DND-41 (cell line): ENCODE measurements around the gene SCEL.
"Not testable (repeated sequence)": the region's sequence is repeated elsewhere in the genome, so short reads cannot be mapped to it uniquely, and the experiment has no call there.

Experiments
- ATAC-seq: fragments of 200-7000 bp; cut with Tn5 transposase; 3 replicates; pipeline ENCODE4 v1.9.1; 2021; ENCODE audit warnings: low read depth; ENCODE audit not compliant: insufficient read depth
- DNase-seq: peaks from one replicate; pipeline ENCODE4 v3.0.0-alpha.2; 2020
- H2AFZ ChIP-seq: 2 replicates; pipeline ENCODE4 v1.6.0; 2012; ENCODE audit warnings: low read depth, low read length
- H3K27ac ChIP-seq: 2 replicates; pipeline ENCODE4 v1.5.1; 2012; ENCODE audit warnings: low read length, inconsistent platforms
- H3K27me3 ChIP-seq: fragments of 200-600 bp; sonication (generic); 2 replicates; pipeline ENCODE4 v1.6.0; 2012; ENCODE audit warnings: low read length, mild to moderate bottlenecking, inconsistent platforms; ENCODE audit not compliant: insufficient read depth, poor library complexity
- H3K36me3 ChIP-seq: 2 replicates; pipeline ENCODE4 v1.5.1; 2012; ENCODE audit warnings: low read length, inconsistent platforms; ENCODE audit not compliant: insufficient read depth
- H3K4me1 ChIP-seq: 2 replicates; pipeline ENCODE4 v1.5.1; 2012; ENCODE audit warnings: mild to moderate bottlenecking, low read length; ENCODE audit not compliant: insufficient read depth
- H3K4me2 ChIP-seq: 2 replicates; pipeline ENCODE4 v1.6.0; 2012; ENCODE audit warnings: mild to moderate bottlenecking, moderate library complexity, low read length, inconsistent platforms; ENCODE audit not compliant: insufficient read depth
- H3K4me3 ChIP-seq, 2 experiments: fragments of 200-600 bp in 1 of 2; shearing (Covaris generic) in 1 of 2; 2 replicates each; pipeline ENCODE4 v1.5.1; 2012 to 2016; ENCODE audit warnings: inconsistent platforms in 2 of 2, low read length in 2 of 2, mild to moderate bottlenecking in 2 of 2, low read depth in 1 of 2, moderate library complexity in 1 of 2
- H3K79me2 ChIP-seq: 2 replicates; pipeline ENCODE4 v1.6.0; 2012; ENCODE audit warnings: low read length, inconsistent platforms; ENCODE audit not compliant: insufficient read depth
- H3K9ac ChIP-seq: 2 replicates; pipeline ENCODE4 v1.6.0; 2012; ENCODE audit warnings: low read depth, mild to moderate bottlenecking, inconsistent platforms, low read length, moderate library complexity
- H3K9me3 ChIP-seq: 2 replicates; pipeline ENCODE4 v1.5.1; 2012; ENCODE audit warnings: low read length, moderate library complexity, mild to moderate bottlenecking, inconsistent platforms; ENCODE audit not compliant: insufficient read depth, severe bottlenecking
- H4K20me1 ChIP-seq: 2 replicates; pipeline ENCODE4 v1.6.0; 2012; ENCODE audit warnings: low read length; ENCODE audit not compliant: insufficient read depth
- CTCF ChIP-seq: IDR thresholded peaks from 2 replicates; pipeline ENCODE4 v1.5.1; 2012; ENCODE audit warnings: borderline replicate concordance, low read length, moderate library complexity, mild to moderate bottlenecking; ENCODE audit not compliant: poor library complexity, severe bottlenecking; ENCODE audit errors: extremely low read depth
- EZH2 ChIP-seq: IDR thresholded peaks from 3 replicates; pipeline ENCODE4 v1.6.1; 2012; ENCODE audit warnings: borderline replicate concordance, low read depth, mild to moderate bottlenecking, moderate library complexity, low read length, inconsistent platforms; ENCODE audit not compliant: severe bottlenecking

SCEL gene

GRCh38 chr13:77518266-77518665 is 17.2 kb upstream of the SCEL start:
- DNase-seq (no peak), ATAC-seq (no peak)
- Histone ChIP-seq H4K20me1 (no peaks in the 10 kb centered on the region), H3K9ac (no peak overlapping the region), H3K79me2 (no peaks in the 10 kb centered on the region), H2AFZ (no peak overlapping the region), H3K4me3 (no peak overlapping the region), H3K9me3 (no peaks in the 10 kb centered on the region), H3K4me1 (no peaks in the 10 kb centered on the region), H3K36me3 (no peaks in the 10 kb centered on the region), H3K27ac (no peak overlapping the region), H3K4me2 (no peak overlapping the region), H3K27me3 (peaks cover 3% of the 10 kb centered on the region)
- TF ChIP-seq EZH2 (no peak), CTCF (no peak)

- not testable (repeated sequence) for H3K4me1 ChIP-seq, H3K36me3 ChIP-seq, H3K4me3 ChIP-seq, H2AFZ ChIP-seq, H3K27me3 ChIP-seq, DNase-seq, ATAC-seq, H4K20me1 ChIP-seq, H3K9ac ChIP-seq, H3K4me2 ChIP-seq, H3K27ac ChIP-seq, H3K79me2 ChIP-seq, H3K9me3 ChIP-seq
Measured at GRCh38 chr13:77519396-77519795, 16.1 kb upstream of the SCEL start.

GRCh38 chr13:77519808-77520207 is 15.7 kb upstream of the SCEL start:
- Histone ChIP-seq H2AFZ (no peak overlapping the region), H3K27ac (no peak overlapping the region), H3K4me2 (no peak overlapping the region), H3K9ac (no peak overlapping the region), H3K4me1 (no peaks in the 10 kb centered on the region), H3K36me3 (no peaks in the 10 kb centered on the region), H4K20me1 (no peaks in the 10 kb centered on the region), H3K27me3 (peaks cover 3% of the 10 kb centered on the region), H3K9me3 (no peaks in the 10 kb centered on the region), H3K79me2 (no peaks in the 10 kb centered on the region), H3K4me3 (no peak overlapping the region)
- DNase-seq (no peak), ATAC-seq (no peak)
- TF ChIP-seq EZH2 (no peak), CTCF (no peak)

- Histone ChIP-seq H3K4me2 (no peak overlapping the region), H3K4me3 (no peak overlapping the region)
Measured at GRCh38 chr13:77521194-77521593, 14.3 kb upstream of the SCEL start.

More at GRCh38 chr13:77521194-77521593, 14.3 kb upstream of the SCEL start:
- peaks cover 3% of the 10 kb centered on the region for H3K27me3 ChIP-seq
- ATAC-seq (no peak), DNase-seq (no peak)
- H3K27ac ChIP-seq, result no peak overlapping the region
- H3K9me3 ChIP-seq, result no peaks in the 10 kb centered on the region
- no peaks in the 10 kb centered on the region for H3K36me3 ChIP-seq
- H3K79me2 ChIP-seq, result no peaks in the 10 kb centered on the region
- no peak overlapping the region for H2AFZ ChIP-seq
- H4K20me1 ChIP-seq, result no peaks in the 10 kb centered on the region
- H3K4me1 ChIP-seq, result no peaks in the 10 kb centered on the region
- TF ChIP-seq EZH2 (no peak), CTCF (no peak)
- H3K9ac ChIP-seq, result no peak overlapping the region
